ENCODE measurements around the gene LGALS3BP.

The LGALS3BP gene

DNA sequence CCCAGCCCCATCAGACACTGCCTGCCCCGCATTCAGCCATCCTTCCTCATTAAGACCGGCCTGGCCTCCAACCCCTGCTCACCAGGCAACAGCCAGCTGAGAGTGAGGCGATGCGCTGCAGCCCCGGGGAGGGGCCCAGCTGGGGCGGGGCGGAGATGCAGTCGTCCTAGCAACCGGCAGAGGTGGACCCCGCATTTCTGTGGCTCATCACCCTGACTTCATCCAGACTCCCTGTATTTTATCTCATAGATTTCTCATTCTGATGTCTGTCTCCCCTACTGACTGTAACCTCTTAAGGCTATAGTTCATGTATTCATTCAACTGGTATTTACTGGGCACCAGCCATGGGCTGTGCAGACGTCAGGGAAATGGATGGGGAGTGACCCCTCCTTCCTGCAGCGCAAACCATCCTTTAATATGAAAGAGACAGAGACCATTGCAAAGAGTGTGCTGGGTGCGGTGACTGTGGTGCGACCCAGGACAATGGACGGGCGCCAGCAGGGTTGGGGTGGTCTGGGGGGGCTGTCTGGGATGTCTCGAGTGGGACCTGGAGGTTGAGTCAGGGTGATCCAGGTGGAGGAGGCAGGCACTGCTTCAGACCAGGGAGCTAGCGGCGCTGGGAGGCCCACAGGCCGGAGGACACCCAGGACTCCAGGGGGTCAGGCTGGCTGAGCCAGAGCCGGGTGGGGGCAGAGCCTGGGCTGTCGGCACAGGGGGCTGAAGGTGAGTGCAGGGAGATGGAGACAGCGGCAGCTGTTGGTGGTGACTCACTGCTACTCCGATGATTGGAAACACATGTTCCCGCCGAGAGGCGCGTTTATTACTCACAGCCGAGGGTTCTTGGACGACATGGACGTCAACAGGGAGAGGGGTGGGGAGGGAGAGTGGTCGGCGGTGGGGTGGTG lies 44.1 kb downstream of the LGALS3BP start:
- DNase-seq (ENCODE audit: low spot score), result peak; percentile 91

- no peak for DNase-seq (ENCODE audit: low spot score)
These were observed 44.9 kb downstream of the LGALS3BP start for GRCh38 chr17:78934681-78935418.

DNA sequence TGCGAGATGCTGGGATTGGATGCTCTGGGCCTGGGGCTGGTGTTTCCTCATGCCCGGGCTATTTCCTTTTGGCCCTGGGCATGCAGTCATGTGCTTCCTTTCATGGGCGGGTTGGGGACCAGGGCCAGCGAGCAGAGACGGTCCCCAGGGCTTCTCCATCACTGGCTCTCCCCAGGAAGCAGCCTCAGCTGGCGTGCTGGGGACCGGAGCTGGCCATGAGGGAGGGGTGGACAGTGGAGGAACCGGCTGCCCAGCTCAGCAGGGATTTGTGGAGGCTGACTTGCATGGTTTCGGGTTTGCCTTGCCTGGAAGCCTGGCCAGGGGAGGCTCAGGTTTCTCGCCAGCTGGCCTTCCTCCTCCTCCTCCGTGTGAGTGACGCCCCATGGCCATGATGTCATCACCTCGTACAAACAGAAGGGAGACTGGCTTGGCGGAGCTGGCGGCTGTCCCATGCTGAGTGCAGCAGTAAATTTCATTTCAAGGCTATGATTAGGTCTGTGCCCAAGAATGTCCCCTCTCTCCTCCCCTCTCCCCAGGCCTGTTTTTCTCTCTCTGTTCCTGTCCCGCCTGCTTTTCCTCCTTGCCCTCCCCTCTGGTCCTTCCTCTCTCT lies 45.7 kb downstream of the LGALS3BP start:
- DNase-seq (ENCODE audit: low spot score), result peak; percentile 91

- peak; percentile 90 for DNase-seq (ENCODE audit: low spot score)
These were observed 46.4 kb downstream of the LGALS3BP start for GRCh38 chr17:78933025-78933958.

DNA sequence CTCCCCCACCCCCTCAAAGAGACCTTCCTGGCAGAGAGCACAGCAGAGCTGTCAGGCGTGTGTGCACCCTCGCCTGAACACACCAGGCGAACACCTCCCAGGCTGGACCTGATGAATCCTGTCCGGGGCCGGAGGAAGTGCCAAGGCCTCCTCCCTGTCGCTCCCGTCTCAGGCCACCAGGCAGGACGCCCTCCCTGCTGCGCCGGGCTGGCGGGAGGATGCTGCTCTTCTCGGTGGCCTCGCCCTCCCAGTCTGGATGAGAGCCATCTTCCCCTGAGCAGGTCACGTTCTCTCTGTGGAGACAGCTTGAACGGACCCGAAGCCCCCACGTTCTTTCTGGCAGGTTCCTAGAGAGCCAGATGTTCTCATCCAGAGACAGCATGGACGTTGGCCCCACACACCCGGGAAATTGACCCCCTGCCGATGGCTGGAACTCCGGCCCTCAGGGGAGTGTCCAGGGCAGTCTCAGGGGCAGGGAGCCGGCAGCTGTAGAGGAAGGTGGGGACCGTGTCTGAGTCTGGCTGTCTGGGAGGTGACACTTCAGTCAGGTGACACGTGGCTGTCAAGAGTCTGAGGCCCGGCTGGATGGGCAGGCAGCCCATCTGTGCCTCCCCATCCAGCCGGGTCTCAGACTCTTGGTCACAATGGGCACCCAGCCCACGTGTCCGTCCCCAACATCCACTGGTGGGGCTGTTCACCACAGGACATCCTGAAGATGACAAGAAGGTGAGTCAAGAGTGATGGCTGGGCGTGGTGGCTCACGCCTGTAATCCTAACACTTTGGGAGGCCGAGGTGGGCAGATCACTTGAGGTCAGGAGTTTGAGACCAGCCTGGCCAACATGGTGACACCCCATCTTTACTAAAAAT lies 49.6 kb downstream of the LGALS3BP start:
- no peak for DNase-seq (ENCODE audit: low spot score)

DNA sequence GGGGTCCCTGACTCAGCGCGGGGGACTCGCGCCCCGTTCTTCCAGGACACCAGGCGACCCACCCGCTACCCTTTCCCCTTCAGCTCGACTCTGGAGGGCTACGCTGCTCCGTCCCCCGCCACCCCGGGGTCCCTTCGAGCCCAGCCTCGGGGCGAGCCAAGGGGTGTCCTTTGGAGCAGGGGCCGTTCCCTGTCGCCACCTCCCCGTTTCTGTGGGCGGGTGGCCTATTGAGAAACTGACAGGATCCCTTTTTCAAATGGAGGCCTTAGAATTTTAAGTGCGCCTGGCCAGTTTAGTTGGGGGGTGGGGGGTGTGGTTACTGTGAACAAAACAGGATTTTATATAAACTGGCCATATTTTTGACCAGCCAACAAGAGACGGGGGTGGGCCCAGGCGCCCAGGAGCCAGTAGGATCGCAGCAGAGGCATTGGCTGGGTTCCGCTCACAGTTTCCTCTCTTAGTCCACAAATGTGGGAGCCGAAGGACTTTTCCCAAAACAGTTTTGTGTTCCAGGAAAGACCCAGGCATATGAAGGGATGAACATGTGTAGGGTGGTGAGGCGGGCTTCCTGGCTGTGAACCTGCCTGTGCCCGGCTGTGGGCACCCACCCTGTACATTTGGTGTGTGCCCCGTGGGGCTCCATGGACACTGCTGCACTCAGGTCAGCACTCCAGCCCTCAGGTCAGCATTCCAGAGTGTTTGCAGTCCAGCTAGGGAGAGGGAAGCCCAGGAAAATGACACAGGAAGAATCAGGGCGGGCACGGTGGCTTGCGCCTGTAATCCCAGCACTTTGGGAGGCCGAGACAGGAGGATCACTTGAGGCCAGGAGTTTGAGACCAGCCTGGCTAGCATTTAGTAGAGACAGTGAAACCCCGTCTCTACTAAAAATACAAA lies 53.8 kb downstream of the LGALS3BP start:
- DNase-seq (ENCODE audit: low spot score), result peak; percentile 90

GRCh38 chr17:78925234-78925633 lies 54.5 kb downstream of the LGALS3BP start, which contains the start of gene TIMP2:
TSS of gene TIMP2 (minus strand) at chr17:78925387. CDS start at chr17:78925088, 299 bp downstream.
- DNase-seq (ENCODE audit: low spot score), result peak; percentile 90

DNA sequence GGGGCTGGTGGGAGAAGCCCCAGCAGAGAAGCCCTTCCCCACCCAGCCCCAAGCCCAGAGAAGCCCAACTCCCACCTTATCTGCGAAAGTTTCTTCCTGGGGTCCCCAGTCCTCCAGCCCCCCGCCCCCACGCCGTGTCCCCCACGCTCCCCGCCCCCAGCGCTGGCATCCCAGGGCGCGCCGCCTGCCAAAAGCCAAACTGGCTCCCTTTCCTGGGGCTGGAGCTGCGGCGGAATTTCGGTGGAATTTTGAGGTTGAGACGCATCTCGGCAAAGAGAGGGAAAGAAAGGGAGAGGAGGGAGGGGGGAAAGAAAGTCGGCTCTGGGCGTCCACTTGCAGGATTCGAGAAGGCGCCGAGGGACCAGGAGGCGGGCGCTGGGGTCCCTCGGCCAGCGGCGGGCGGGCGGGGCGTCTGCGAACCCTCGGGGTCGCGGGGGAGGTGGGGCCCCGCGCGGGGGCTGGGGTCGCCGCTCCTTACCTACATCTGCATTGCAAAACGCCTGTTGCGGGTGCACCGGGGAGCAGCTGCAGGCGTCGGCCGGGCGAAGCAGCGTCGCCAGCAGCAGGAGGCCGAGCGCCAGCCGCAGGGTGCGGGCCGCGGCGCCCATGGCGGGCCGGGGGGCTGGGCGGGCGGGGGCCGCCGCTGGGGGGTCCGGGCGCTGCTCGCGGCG lies 55.1 kb downstream of the LGALS3BP start:
- DNase-seq (ENCODE audit: low spot score), result peak; percentile 58

- DNase-seq (ENCODE audit: low spot score), result peak; percentile 56
These were observed 55.9 kb downstream of the LGALS3BP start for GRCh38 chr17:78923660-78924453.

DNA sequence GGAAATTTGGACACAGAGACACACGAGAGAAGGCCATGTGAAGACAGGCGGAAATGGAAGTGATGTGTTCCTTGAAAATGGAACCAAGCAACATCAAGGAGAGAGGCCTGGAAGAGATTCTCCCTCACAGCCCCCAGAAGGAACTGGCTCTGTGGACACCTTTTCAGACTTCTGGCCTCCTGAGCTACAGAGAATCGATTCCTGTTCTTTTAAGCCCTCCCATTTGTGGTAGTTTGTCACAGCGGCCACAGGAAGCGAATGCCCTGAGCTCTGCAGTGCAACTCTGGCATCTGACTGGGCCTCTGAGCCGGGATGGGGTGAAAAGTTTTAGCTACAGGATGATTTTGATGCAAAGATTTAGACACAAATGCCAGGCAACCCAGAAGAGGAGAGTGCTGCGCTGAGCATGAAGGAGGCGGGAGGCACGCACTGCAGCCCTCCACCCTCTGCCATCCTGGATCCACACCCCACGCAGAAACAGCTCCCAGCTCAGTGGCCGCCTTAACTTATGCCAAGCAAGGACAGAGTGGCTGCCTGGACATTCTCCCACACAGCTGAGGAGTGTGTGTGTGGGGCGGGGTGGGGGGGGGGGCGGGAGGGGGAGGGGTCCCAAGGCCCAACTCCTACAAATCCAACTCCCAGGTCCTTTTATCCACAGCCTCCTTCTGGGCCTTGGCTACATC lies 56.8 kb downstream of the LGALS3BP start:
- DNase-seq (ENCODE audit: low spot score), result no peak

DNA sequence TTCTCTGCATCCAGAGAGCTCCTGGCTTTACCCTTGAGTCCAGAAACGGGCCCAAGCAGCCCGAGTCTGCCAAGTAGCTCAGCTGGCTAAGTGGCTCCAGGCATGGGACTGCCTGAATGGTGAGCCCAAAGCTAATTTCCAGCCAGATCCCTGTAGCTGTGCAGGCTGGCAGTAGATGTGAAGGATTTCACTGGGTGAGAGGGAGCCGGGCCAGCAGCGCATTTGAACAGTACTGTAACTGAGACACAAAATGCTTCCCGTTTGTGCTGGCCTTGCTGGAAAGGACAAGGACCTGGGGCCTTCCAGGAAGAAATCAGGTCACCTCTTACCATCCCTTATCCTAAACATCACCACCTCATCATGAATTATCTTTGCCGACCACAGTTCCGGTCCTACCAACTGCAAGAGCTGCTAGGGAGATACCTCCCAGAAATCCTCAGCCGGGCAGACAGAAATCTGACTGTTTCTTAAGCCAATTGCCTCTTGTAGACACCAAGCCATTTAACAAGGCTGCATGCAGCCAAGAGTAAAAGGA lies 58.2 kb downstream of the LGALS3BP start:
- DNase-seq (ENCODE audit: low spot score), result no peak
